HepG2 (cell line): Measurements from ENCODE around the gene MSH4. TPM values are rescaled to one million over a fixed set of nuclear protein-coding genes. Genes with fewer than 3 reads are reported as not detected.

Source experiments
- ATM ChIP-seq: fragments of 450-650 bp; IDR thresholded peaks from 2 replicates; pipeline ENCODE4 v1.7.1; 2017; ENCODE audit warnings: mild to moderate bottlenecking, borderline replicate concordance
- CBFB ChIP-seq: sonication (generic); formaldehyde crosslinking; IDR thresholded peaks from 2 replicates; pipeline ENCODE4 v1.4.0; 2020; ENCODE audit warnings: missing genetic modification reagents
- CEBPG ChIP-seq: IDR thresholded peaks from 2 replicates; pipeline ENCODE4 v1.6.1; 2016
- ERF ChIP-seq: IDR thresholded peaks from 2 replicates; pipeline ENCODE4 v1.6.1; 2018; ENCODE audit warnings: missing biosample characterization, missing genetic modification reagents
- HNF4A ChIP-seq: sonication (generic); formaldehyde crosslinking; IDR thresholded peaks from 2 replicates; pipeline ENCODE4 v1.4.0; 2020; ENCODE audit warnings: missing genetic modification reagents
- HNRNPH1 ChIP-seq: fragments of 200-400 bp; formaldehyde crosslinking; optimal IDR thresholded peaks from 2 replicates; pipeline ENCODE3; 2017; ENCODE audit warnings: mild to moderate bottlenecking, low read depth, low read length
- HOXA5 ChIP-seq: sonication (generic); formaldehyde crosslinking; IDR thresholded peaks from 2 replicates; pipeline ENCODE4 v1.4.0; 2020; ENCODE audit warnings: missing genetic modification reagents
- KDM1A ChIP-seq: IDR thresholded peaks from 2 replicates; pipeline ENCODE4 v1.6.1; 2016; ENCODE audit warnings: missing compliant biosample characterization
- KDM5B ChIP-seq: sonication (generic); formaldehyde crosslinking; IDR thresholded peaks from 2 replicates; pipeline ENCODE4 v1.4.0; 2020; ENCODE audit warnings: missing genetic modification reagents, mild to moderate bottlenecking, borderline replicate concordance
- MBD4 ChIP-seq: IDR thresholded peaks from 2 replicates; pipeline ENCODE4 v1.6.1; 2012; ENCODE audit warnings: low read length, inconsistent platforms, borderline replicate concordance
- MEF2D ChIP-seq: sonication (generic); formaldehyde crosslinking; IDR thresholded peaks from 2 replicates; pipeline ENCODE4 v1.5.1; 2020; ENCODE audit warnings: mild to moderate bottlenecking, missing genetic modification reagents
- MYC ChIP-seq: sonication (generic); formaldehyde crosslinking; IDR thresholded peaks from 2 replicates; pipeline ENCODE4 v1.9.0; 2021; ENCODE audit warnings: missing genetic modification reagents, borderline replicate concordance
- NR2C2 ChIP-seq: sonication (generic); formaldehyde crosslinking; IDR thresholded peaks from 2 replicates; pipeline ENCODE4 v1.4.0; 2020; ENCODE audit warnings: missing genetic modification reagents, mild to moderate bottlenecking, moderate library complexity, borderline replicate concordance
- NR2F6 ChIP-seq, 2 experiments: IDR thresholded peaks; 2 replicates each; pipeline ENCODE4 v1.6.1; 2016; ENCODE audit warnings: antibody characterized with exemption in 1 of 2, mild to moderate bottlenecking in 1 of 2
- PCBP2 ChIP-seq: fragments of 200-400 bp; formaldehyde crosslinking; optimal IDR thresholded peaks from 2 replicates; pipeline ENCODE3; 2018; ENCODE audit warnings: low read length, low read depth; ENCODE audit not compliant: poor library complexity, severe bottlenecking
- PITX1 ChIP-seq: sonication (generic); formaldehyde crosslinking; IDR thresholded peaks from 2 replicates; pipeline ENCODE4 v1.5.1; 2020; ENCODE audit warnings: mild to moderate bottlenecking, missing genetic modification reagents
- RAD21 ChIP-seq: fragments of 450-650 bp; formaldehyde crosslinking; IDR thresholded peaks from 2 replicates; pipeline ENCODE4 v1.5.0; 2020; ENCODE audit warnings: mild to moderate bottlenecking
- RELA ChIP-seq: sonication (generic); formaldehyde crosslinking; IDR thresholded peaks from 2 replicates; pipeline ENCODE4 v1.4.0; 2020; ENCODE audit warnings: missing genetic modification reagents
- RXRB ChIP-seq: IDR thresholded peaks from 2 replicates; pipeline ENCODE4 v1.6.1; 2016; ENCODE audit warnings: borderline replicate concordance, missing genetic modification reagents, missing compliant biosample characterization
- SIX1 ChIP-seq: sonication (generic); formaldehyde crosslinking; IDR thresholded peaks from 2 replicates; pipeline ENCODE4 v1.4.0; 2020; ENCODE audit warnings: missing genetic modification reagents, borderline replicate concordance
- SP5 ChIP-seq: IDR thresholded peaks from 2 replicates; pipeline ENCODE4 v1.6.1; 2016; ENCODE audit warnings: low read depth, borderline replicate concordance
- TARDBP ChIP-seq: sonication (generic); formaldehyde crosslinking; IDR thresholded peaks from 2 replicates; pipeline ENCODE4 v1.8.0; 2022; ENCODE audit warnings: mild to moderate bottlenecking, missing genetic modification reagents
- THAP11 ChIP-seq: IDR thresholded peaks from 2 replicates; pipeline ENCODE4 v1.6.1; 2016; ENCODE audit warnings: missing biosample characterization, missing genetic modification reagents
- ZNF335 ChIP-seq: sonication (generic); formaldehyde crosslinking; IDR thresholded peaks from 2 replicates; pipeline ENCODE4 v1.4.0; 2020; ENCODE audit warnings: missing genetic modification reagents
- ZNF644 ChIP-seq: IDR thresholded peaks from 2 replicates; pipeline ENCODE4 v1.6.1; 2016; ENCODE audit warnings: low read depth
- polyA plus RNA-seq, 8 experiments: library from polyadenylated mRNA; depleted of rRNA in 3 of 8; stranded (reverse) in 7 of 8; unstranded in 1 of 8; fragments of >200 nt; fragmentation: Illumina TruSeq in 4 of 8; extraction: Trizol in 4 of 8; gene quantifications; 2 replicates each; pipeline versions ENCODE4 v1.2.1 to v1.2.3, GENCODE V29; 2011 to 2016; ENCODE audit warnings: low read depth in 4 of 8, missing spikeins in 1 of 8, mixed read lengths in 1 of 8; ENCODE audit not compliant: insufficient read depth in 1 of 8
- total RNA-seq, 5 experiments: library from RNA; depleted of rRNA; stranded (reverse); fragments of >200 nt; fragmentation: Illumina TruSeq; extraction: Trizol; gene quantifications; 2 replicates each; pipeline ENCODE4 v1.2.3, GENCODE V29; 2016; ENCODE audit warnings: low read depth in 1 of 5
- TF ChIP-seq, protein P1 (sequence below): sonication (generic); formaldehyde crosslinking; IDR thresholded peaks from 2 replicates; pipeline ENCODE4 v1.8.0; 2022; ENCODE audit warnings: missing genetic modification reagents, mild to moderate bottlenecking, borderline replicate concordance
- TF ChIP-seq, protein P2 (sequence below): sonication (generic); formaldehyde crosslinking; IDR thresholded peaks from 2 replicates; pipeline ENCODE4 v1.5.1; 2020; ENCODE audit warnings: mild to moderate bottlenecking, missing genetic modification reagents, borderline replicate concordance
- TF ChIP-seq, protein P3 (sequence below): IDR thresholded peaks from 2 replicates; pipeline ENCODE4 v1.6.1; 2016

MSH4 gene
- total and polyA plus RNA-seq, 2 of the 13 experiments (the other 11 are each of a cell fraction or from before 2014, with no cell fraction given), result 0.01 to 0.09 TPM

DNA sequence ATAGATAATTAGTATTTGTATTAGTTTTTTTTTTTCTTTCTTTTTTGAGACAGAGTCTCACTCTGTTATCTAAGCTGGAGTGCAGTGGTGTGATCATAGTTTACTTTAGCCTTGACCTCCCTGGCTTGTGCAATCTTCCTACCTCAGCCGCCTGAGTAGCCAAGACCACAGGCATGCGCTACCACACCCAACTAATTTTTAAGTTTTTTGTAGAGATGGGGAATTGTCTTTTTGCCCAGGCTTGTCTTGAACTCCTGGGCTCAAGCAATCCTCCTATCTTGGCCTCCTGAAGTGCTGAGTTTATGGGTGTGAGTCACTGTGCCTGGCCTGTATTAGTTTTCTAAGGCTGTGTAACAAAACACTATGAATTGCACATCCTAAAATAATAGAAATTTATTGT is 58.3 kb downstream of the MSH4 start (continued):
- TF ChIP-seq, protein P1, sequence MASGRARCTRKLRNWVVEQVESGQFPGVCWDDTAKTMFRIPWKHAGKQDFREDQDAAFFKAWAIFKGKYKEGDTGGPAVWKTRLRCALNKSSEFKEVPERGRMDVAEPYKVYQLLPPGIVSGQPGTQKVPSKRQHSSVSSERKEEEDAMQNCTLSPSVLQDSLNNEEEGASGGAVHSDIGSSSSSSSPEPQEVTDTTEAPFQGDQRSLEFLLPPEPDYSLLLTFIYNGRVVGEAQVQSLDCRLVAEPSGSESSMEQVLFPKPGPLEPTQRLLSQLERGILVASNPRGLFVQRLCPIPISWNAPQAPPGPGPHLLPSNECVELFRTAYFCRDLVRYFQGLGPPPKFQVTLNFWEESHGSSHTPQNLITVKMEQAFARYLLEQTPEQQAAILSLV (CRISPR knock-in tag), result no peak
- TF ChIP-seq ERF (CRISPR knock-in tag) (no peak), RELA (CRISPR knock-in tag) (no peak), MEF2D (CRISPR knock-in tag) (no peak), ATM (no peak), HNF4A (peak; percentile 44; the same call in 1 of the 2 replicates), KDM1A (CRISPR knock-in tag) (no peak; the same call in 1 of the 2 replicates), PITX1 (peak; percentile 52; the same call in 1 of the 2 replicates), CEBPG (peak; percentile 89), ZNF644 (CRISPR knock-in tag) (0 out of 2 replicates have a peak, but pooled peaks have one; percentile 39), PCBP2 (no peak), TARDBP (CRISPR knock-in tag) (peak; percentile 54; the same call in 1 of the 2 replicates), MBD4 (no peak), RXRB (peak; percentile 46; the same call in 1 of the 2 replicates), MYC (CRISPR knock-in tag) (no peak), SP5 (CRISPR knock-in tag) (no peak), NR2C2 (peak; percentile 74), RAD21 (CRISPR knock-in tag) (no peak), HNRNPH1 (no peak), CBFB (peak; percentile 50; the same call in 1 of the 2 replicates), HOXA5 (CRISPR knock-in tag) (no peak), KDM5B (CRISPR knock-in tag) (no peak), NR2F6 (IDR thresholded peaks at IDR 0.05) (peak; percentile 90), NR2F6 (CRISPR knock-in tag; IDR thresholded peaks at IDR 0.05) (peak; percentile 93), ZNF335 (no peak), SIX1 (no peak), THAP11 (CRISPR knock-in tag) (0 out of 2 replicates have a peak, but pooled peaks have one; percentile 27)
- TF ChIP-seq, protein P2, sequence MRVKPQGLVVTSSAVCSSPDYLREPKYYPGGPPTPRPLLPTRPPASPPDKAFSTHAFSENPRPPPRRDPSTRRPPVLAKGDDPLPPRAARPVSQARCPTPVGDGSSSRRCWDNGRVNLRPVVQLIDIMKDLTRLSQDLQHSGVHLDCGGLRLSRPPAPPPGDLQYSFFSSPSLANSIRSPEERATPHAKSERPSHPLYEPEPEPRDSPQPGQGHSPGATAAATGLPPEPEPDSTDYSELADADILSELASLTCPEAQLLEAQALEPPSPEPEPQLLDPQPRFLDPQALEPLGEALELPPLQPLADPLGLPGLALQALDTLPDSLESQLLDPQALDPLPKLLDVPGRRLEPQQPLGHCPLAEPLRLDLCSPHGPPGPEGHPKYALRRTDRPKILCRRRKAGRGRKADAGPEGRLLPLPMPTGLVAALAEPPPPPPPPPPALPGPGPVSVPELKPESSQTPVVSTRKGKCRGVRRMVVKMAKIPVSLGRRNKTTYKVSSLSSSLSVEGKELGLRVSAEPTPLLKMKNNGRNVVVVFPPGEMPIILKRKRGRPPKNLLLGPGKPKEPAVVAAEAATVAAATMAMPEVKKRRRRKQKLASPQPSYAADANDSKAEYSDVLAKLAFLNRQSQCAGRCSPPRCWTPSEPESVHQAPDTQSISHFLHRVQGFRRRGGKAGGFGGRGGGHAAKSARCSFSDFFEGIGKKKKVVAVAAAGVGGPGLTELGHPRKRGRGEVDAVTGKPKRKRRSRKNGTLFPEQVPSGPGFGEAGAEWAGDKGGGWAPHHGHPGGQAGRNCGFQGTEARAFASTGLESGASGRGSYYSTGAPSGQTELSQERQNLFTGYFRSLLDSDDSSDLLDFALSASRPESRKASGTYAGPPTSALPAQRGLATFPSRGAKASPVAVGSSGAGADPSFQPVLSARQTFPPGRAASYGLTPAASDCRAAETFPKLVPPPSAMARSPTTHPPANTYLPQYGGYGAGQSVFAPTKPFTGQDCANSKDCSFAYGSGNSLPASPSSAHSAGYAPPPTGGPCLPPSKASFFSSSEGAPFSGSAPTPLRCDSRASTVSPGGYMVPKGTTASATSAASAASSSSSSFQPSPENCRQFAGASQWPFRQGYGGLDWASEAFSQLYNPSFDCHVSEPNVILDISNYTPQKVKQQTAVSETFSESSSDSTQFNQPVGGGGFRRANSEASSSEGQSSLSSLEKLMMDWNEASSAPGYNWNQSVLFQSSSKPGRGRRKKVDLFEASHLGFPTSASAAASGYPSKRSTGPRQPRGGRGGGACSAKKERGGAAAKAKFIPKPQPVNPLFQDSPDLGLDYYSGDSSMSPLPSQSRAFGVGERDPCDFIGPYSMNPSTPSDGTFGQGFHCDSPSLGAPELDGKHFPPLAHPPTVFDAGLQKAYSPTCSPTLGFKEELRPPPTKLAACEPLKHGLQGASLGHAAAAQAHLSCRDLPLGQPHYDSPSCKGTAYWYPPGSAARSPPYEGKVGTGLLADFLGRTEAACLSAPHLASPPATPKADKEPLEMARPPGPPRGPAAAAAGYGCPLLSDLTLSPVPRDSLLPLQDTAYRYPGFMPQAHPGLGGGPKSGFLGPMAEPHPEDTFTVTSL (CRISPR knock-in tag), result 0 out of 2 replicates have a peak, but pooled peaks have one; percentile 17
- TF ChIP-seq, protein P3, sequence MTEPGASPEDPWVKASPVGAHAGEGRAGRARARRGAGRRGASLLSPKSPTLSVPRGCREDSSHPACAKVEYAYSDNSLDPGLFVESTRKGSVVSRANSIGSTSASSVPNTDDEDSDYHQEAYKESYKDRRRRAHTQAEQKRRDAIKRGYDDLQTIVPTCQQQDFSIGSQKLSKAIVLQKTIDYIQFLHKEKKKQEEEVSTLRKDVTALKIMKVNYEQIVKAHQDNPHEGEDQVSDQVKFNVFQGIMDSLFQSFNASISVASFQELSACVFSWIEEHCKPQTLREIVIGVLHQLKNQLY (CRISPR knock-in tag), result no peak
